Pancreas (tissue), 10 donors: ENCODE results near the gene AMN. TPM values are rescaled to one million over a fixed set of nuclear protein-coding genes. Genes with fewer than 3 reads are reported as not detected.
A peak's percentile ranks its signal among the peaks of the same experiment; 100 is the strongest.

Source experiments
- ATAC-seq, 4 donors: fragments of 200-7000 bp; cut with Tn5 transposase; one replicate each; pipeline versions ENCODE4 v1.8.0 to v1.9.1; 2020; ENCODE audit warnings: mild to moderate bottlenecking in 4 of 4, moderate library complexity in 4 of 4
- DNase-seq, 6 donors: peaks; one replicate each; pipeline ENCODE4 v3.0.0-alpha.2; 2020
- FAIRE-seq: peaks from 2 replicates; lab custom pipeline; 2012; peaks lifted over from hg19 to GRCh38; lab: Jason Lieb, UNC
- H3K27ac ChIP-seq, 4 donors: fragments of 200-600 bp; sonication (generic); 1 replicate in 3 of 4; 2 replicates in 1 of 4; pipeline versions ENCODE4 v1.5.0 to v1.8.0; 2020
- H3K27me3 ChIP-seq, 4 donors: fragments of 200-600 bp; one replicate each; pipeline ENCODE4 v1.8.0; 2021
- H3K36me3 ChIP-seq, 3 donors: fragments of 200-600 bp; sonication (generic) in 1 of 3; one replicate each; pipeline versions ENCODE4 v1.5.0 to v1.8.0; 2020 to 2021
- H3K4me1 ChIP-seq, 3 donors: fragments of 200-600 bp; one replicate each; pipeline ENCODE4 v1.8.0; 2021
- H3K4me3 ChIP-seq, 4 donors: fragments of 200-600 bp; sonication (generic) in 2 of 4; one replicate each; pipeline versions ENCODE4 v1.5.0 to v1.8.0; 2020 to 2021
- H3K9me3 ChIP-seq, 4 donors: fragments of 200-600 bp; one replicate each; pipeline ENCODE4 v1.8.0; 2021
- CTCF ChIP-seq, 4 donors: fragments of 200-600 bp; sonication (generic) in 3 of 4; IDR thresholded peaks; one replicate each; pipeline versions ENCODE4 v1.5.0 to v1.8.0; 2021; ENCODE audit warnings: antibody characterized with exemption in 4 of 4
- WGBS, 2 donors: extraction: QIAGEN DNeasy Blood & Tissue Kit; methylation state at CpG; one replicate each; pipeline ENCODE4 v1.1.7; 2013; 5-methylcytosine and 5-hydroxymethylcytosine counted together
- intact Hi-C, 3 donors: fragments of 100-400 bp; cut with DNase I; formaldehyde crosslinking; loops; one replicate each; pipeline versions ENCODE4 v1.11.1 to v1.14.2; 2022
- polyA plus RNA-seq, 2 donors: library from polyadenylated mRNA; stranded (reverse); fragments of 200-250 nt; gene quantifications; one replicate each; pipeline ENCODE4 v1.2.3, GENCODE V29; 2013
- total RNA-seq, 6 donors: library from RNA; stranded (reverse); fragmentation: NEBNext Ultra II Directional in 4 of 6; extraction: Animal tissue kit (Norgen Biotek cat#: 25700) in 4 of 6; gene quantifications; one replicate each; pipeline versions ENCODE4 v1.2.1 to v1.2.4, GENCODE V29; 2021 to 2023
- donor health status: healthy with polysubstance abuse.
- donor health status: DM: no; HTN: no; CAD: no; lungs with moderate emphysema.
- donor health status: DM: no; HTN: no; CAD: no.
- donor health status: control.
- donor health status: control.
- donor health status: Bipolar disorder and iron deficiency.
- donor health status: DM: yes; HTN: yes; CAD: no.
- donor health status: DM: no; HTN: no; CAD: no.
- donor health status: DM: no; HTN: no; CAD: no.
- donor health status: DM: yes; HTN: yes; CAD: no.

Gene AMN
- total and polyA plus RNA-seq, 8 donors, result 1.0 to 4.3 (median 1.5) TPM

- no peak overlapping the region for H3K27ac ChIP-seq
- 26 to 32% methylated on average over 12 of the region's 12 CpGs for WGBS, 2 donors
- H3K36me3 ChIP-seq, result no peaks in the 10 kb centered on the region
- no peaks in the 10 kb centered on the region for H3K9me3 ChIP-seq
- intact Hi-C loops, result loop anchor here in 1 of 3 donors (10.0 kb wide), 1 partner anchor 223 kb away; no protein-coding TSS in a partner anchor
- peak in 3 of 4 donors; percentile 51 to 66 (median 54) for ATAC-seq
- no peaks in the 10 kb centered on the region for H3K27me3 ChIP-seq
- no peak overlapping the region for H3K4me3 ChIP-seq
- FAIRE-seq, result no peak
- peak in 2 of 6 donors; percentile 39 to 58 for DNase-seq
- H3K4me1 ChIP-seq, result peaks cover 0 to 1% (median 0%) of the 10 kb centered on the region in 3 donors
- peak in 3 of 4 donors; percentile 28 to 32 (median 32) for TF ChIP-seq CTCF (IDR thresholded peaks at IDR 0.05)
Measured at GRCh38 chr14:102917469-102918211, 4.8 kb upstream of the AMN start.

GRCh38 chr14:102918438-102918837 is 4.0 kb upstream of the AMN start:
- no peaks in the 10 kb centered on the region for H3K9me3 ChIP-seq
- peaks cover 0 to 5% (median 0%) of the 10 kb centered on the region in 4 donors for H3K27me3 ChIP-seq
- no peak for DNase-seq
- H3K4me1 ChIP-seq, result peaks cover 0 to 6% (median 0%) of the 10 kb centered on the region in 3 donors
- no peak for FAIRE-seq
- WGBS, 2 donors, result 44 to 52% methylated on average over 2 of the region's 2 CpGs
- no peaks in the 10 kb centered on the region for H3K36me3 ChIP-seq
- TF ChIP-seq CTCF (IDR thresholded peaks at IDR 0.05), result no peak
- ATAC-seq, result no peak
- H3K4me3 ChIP-seq, result no peak overlapping the region
- no peak overlapping the region for H3K27ac ChIP-seq
- intact Hi-C loops, result loop anchor here in 1 of 3 donors (10.0 kb wide), 1 partner anchor 224 kb away; no protein-coding TSS in a partner anchor

- Histone ChIP-seq H3K36me3 (no peaks in the 10 kb centered on the region), H3K4me1 (peaks cover 0 to 6% (median 0%) of the 10 kb centered on the region in 3 donors), H3K27ac (no peak overlapping the region), H3K27me3 (peaks cover 0 to 7% (median 0%) of the 10 kb centered on the region in 4 donors), H3K9me3 (no peaks in the 10 kb centered on the region), H3K4me3 (no peak overlapping the region)
- DNase-seq (no peak), ATAC-seq (no peak), FAIRE-seq (no peak)
- WGBS, 2 donors, result 85 to 90% methylated on average over 5 of the region's 5 CpGs
- no peak for TF ChIP-seq CTCF (IDR thresholded peaks at IDR 0.05)
- intact Hi-C loops, result loop anchor here in 1 of 3 donors (10.0 kb wide), 1 partner anchor 156 kb away; no protein-coding TSS in a partner anchor
Measured at GRCh38 chr14:102920273-102920997, 2.0 kb upstream of the AMN start.

GRCh38 chr14:102920998-102921304 is 1.5 kb upstream of the AMN start:
- ATAC-seq (no peak), FAIRE-seq (no peak), DNase-seq (no peak)
- Histone ChIP-seq H3K27ac (no peak overlapping the region), H3K4me1 (peaks cover 0 to 6% (median 0%) of the 10 kb centered on the region in 3 donors), H3K27me3 (peaks cover 0 to 7% (median 0%) of the 10 kb centered on the region in 4 donors), H3K4me3 (no peak overlapping the region), H3K36me3 (no peaks in the 10 kb centered on the region), H3K9me3 (no peaks in the 10 kb centered on the region)
- WGBS, 2 donors, result 91 to 94% methylated on average over 1 of the region's 1 CpG
- intact Hi-C loops, result loop anchor here in 1 of 3 donors (10.0 kb wide), 1 partner anchor 156 kb away; no protein-coding TSS in a partner anchor
- no peak for TF ChIP-seq CTCF (IDR thresholded peaks at IDR 0.05)
